PC-3 (cell line): ENCODE data around the gene FAM168B. TPM values are rescaled to one million over a fixed set of nuclear protein-coding genes. Genes with fewer than 3 reads are reported as not detected.
"Not testable (repeated sequence)": the region's sequence is repeated elsewhere in the genome, so short reads cannot be mapped to it uniquely, and the experiment has no call there.

Experiments
- ATAC-seq: fragments of 200-7000 bp; cut with Tn5 transposase; 2 replicates; pipeline ENCODE4 v1.9.1; 2020; ENCODE audit warnings: mild to moderate bottlenecking, moderate library complexity
- BruUV-seq: library from RNA; stranded (reverse); fragments of 400-500 nt; replicated peaks from 2 replicates; lab custom pipeline; 2021; lab: Mats Ljungman, UMichigan
- CTCF ChIA-PET: fragments of 300-600 bp; sonication (Branson Sonifier 250); formaldehyde crosslinking; loops from one replicate; lab custom pipeline; 2022; ENCODE audit warnings: antibody characterized with exemption; lab: Charles Lee
- POLR2A ChIA-PET: fragments of 300-600 bp; sonication (Branson Sonifier 250); formaldehyde crosslinking; loops from one replicate; lab custom pipeline; 2022; ENCODE audit warnings: antibody characterized with exemption; ENCODE audit not compliant: unreplicated experiment; lab: Charles Lee
- DNase-seq: peaks from one replicate; pipeline ENCODE4 v3.0.0-alpha.2; 2015
- H2AFZ ChIP-seq: fragments of 300-600 bp; sonication (generic); 2 replicates; pipeline ENCODE4 v1.6.0; 2016; ENCODE audit warnings: antibody characterized with exemption, low read length
- H3F3A ChIP-seq: fragments of 300-600 bp; sonication (generic); one replicate; pipeline ENCODE4 v1.6.0; 2017; ENCODE audit warnings: antibody characterized with exemption, low read length, control low read depth, mild to moderate bottlenecking; ENCODE audit not compliant: unreplicated experiment
- H3K27ac ChIP-seq: fragments of 300-600 bp; sonication (generic); 2 replicates; pipeline ENCODE4 v1.5.1; 2016; ENCODE audit warnings: mild to moderate bottlenecking, low read length
- H3K27me3 ChIP-seq: fragments of 300-600 bp; sonication (generic); 2 replicates; pipeline ENCODE4 v1.6.1; 2016; ENCODE audit warnings: low read length, mixed read lengths
- H3K36me3 ChIP-seq: fragments of 300-600 bp; sonication (generic); 2 replicates; pipeline ENCODE4 v1.6.1; 2016; ENCODE audit warnings: low read depth, mixed run types, low read length, mixed read lengths
- H3K4me1 ChIP-seq: fragments of 300-600 bp; sonication (generic); 2 replicates; pipeline ENCODE4 v1.5.1; 2016; ENCODE audit warnings: low read length; ENCODE audit not compliant: insufficient read depth
- H3K4me2 ChIP-seq: fragments of 300-600 bp; sonication (generic); 2 replicates; pipeline ENCODE4 v1.6.0; 2016; ENCODE audit warnings: low read length
- H3K4me3 ChIP-seq: fragments of 300-600 bp; sonication (generic); 2 replicates; pipeline ENCODE4 v1.5.1; 2016; ENCODE audit warnings: mild to moderate bottlenecking, low read length, mixed read lengths
- H3K79me2 ChIP-seq: fragments of 300-600 bp; sonication (generic); 2 replicates; pipeline ENCODE4 v1.6.1; 2017; ENCODE audit warnings: low read length, mixed read lengths
- H3K9ac ChIP-seq: fragments of 300-600 bp; sonication (generic); 2 replicates; pipeline ENCODE4 v1.6.0; 2016; ENCODE audit warnings: mild to moderate bottlenecking, low read length
- H3K9me2 ChIP-seq: fragments of 300-600 bp; sonication (generic); replicated peaks from 2 replicates; pipeline ENCODE4 v1.6.1; 2016; ENCODE audit warnings: mixed run types, low read length, mixed read lengths
- H3K9me3 ChIP-seq: fragments of 300-600 bp; sonication (generic); 2 replicates; pipeline ENCODE4 v1.6.1; 2016; ENCODE audit warnings: low read length, mixed read lengths
- H4K20me1 ChIP-seq: fragments of 300-600 bp; sonication (generic); 2 replicates; pipeline ENCODE4 v1.6.1; 2016; ENCODE audit warnings: low read length, mixed read lengths
- EZH2 ChIP-seq: fragments of 300-600 bp; sonication (generic); IDR thresholded peaks from one replicate; pipeline ENCODE4 v1.6.1; 2017; ENCODE audit warnings: antibody characterized with exemption, mild to moderate bottlenecking, low read length; ENCODE audit not compliant: unreplicated experiment
- EZH2phosphoT487 ChIP-seq: fragments of 300-600 bp; sonication (generic); IDR thresholded peaks from 2 replicates; pipeline ENCODE4 v1.6.1; 2018; ENCODE audit warnings: mild to moderate bottlenecking, antibody characterized with exemption, low read length, borderline replicate concordance
- intact Hi-C: fragments of 100-400 bp; cut with micrococcal nuclease; formaldehyde crosslinking; loops from 2 replicates; pipeline ENCODE4 v1.9.0; 2023
- total RNA-seq: library from RNA; depleted of rRNA; stranded (reverse); fragments of >200 nt; gene quantifications from 2 replicates; pipeline ENCODE4 v1.2.3, GENCODE V29; 2014
- TF ChIP-seq, protein P1 (sequence below): fragments of 300-600 bp; sonication (generic); conservative IDR thresholded peaks from 2 replicates; pipeline ENCODE4 v1.5.1; 2017; ENCODE audit warnings: antibody characterized with exemption, low read depth, mild to moderate bottlenecking, low read length

Gene FAM168B
- total RNA-seq, 1 experiment from 2014 or later = 91.7 TPM

DNA sequence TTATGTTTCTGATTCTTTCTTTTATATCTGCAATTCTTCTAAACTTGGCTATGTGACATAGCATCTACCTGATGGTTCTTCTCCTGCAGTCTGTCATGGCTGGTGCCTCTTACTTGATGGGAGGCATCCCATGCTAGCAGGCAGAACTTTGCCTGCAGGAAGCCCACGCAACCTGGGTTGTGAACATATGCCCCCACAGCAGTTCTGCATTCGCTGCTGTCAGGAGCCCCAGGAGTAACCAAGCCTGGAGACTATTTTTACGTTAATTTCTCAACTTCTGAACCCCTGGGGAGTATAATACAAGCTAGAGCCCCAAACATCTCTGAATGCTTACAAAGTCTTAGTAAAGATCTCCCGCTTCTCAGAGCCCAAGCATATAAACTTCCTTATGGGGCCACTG lies 12.1 kb downstream of the FAM168B start:
- Histone ChIP-seq H3K4me2 (no peak overlapping the region), H3K9ac (no peak overlapping the region), H3K9me2 (no peaks in the 10 kb centered on the region), H3K27ac (no peak overlapping the region), H3K79me2 (peaks cover 90% of the 10 kb centered on the region), H3K27me3 (no peaks in the 10 kb centered on the region), H2AFZ (no peak overlapping the region), H3F3A (no peaks in the 10 kb centered on the region), H3K36me3 (peaks cover 73% of the 10 kb centered on the region), H4K20me1 (peaks cover 29% of the 10 kb centered on the region), H3K4me1 (no peaks in the 10 kb centered on the region), H3K4me3 (no peak overlapping the region), H3K9me3 (no peaks in the 10 kb centered on the region)
- DNase-seq (no peak), ATAC-seq (no peak)
- TF ChIP-seq EZH2phosphoT487 (no peak), EZH2 (no peak)
- TF ChIP-seq, protein P1, sequence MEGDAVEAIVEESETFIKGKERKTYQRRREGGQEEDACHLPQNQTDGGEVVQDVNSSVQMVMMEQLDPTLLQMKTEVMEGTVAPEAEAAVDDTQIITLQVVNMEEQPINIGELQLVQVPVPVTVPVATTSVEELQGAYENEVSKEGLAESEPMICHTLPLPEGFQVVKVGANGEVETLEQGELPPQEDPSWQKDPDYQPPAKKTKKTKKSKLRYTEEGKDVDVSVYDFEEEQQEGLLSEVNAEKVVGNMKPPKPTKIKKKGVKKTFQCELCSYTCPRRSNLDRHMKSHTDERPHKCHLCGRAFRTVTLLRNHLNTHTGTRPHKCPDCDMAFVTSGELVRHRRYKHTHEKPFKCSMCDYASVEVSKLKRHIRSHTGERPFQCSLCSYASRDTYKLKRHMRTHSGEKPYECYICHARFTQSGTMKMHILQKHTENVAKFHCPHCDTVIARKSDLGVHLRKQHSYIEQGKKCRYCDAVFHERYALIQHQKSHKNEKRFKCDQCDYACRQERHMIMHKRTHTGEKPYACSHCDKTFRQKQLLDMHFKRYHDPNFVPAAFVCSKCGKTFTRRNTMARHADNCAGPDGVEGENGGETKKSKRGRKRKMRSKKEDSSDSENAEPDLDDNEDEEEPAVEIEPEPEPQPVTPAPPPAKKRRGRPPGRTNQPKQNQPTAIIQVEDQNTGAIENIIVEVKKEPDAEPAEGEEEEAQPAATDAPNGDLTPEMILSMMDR = no peak
- BruUV-seq = TSS peak; percentile 14
- CTCF ChIA-PET = interaction anchor here (0.6 kb wide), 2 partner anchors 10 to 126 kb away, joined by 3 read pairs; no protein-coding TSS in a partner anchor
- POLR2A ChIA-PET = no interaction called here
- intact Hi-C loops = no loop called here

DNA sequence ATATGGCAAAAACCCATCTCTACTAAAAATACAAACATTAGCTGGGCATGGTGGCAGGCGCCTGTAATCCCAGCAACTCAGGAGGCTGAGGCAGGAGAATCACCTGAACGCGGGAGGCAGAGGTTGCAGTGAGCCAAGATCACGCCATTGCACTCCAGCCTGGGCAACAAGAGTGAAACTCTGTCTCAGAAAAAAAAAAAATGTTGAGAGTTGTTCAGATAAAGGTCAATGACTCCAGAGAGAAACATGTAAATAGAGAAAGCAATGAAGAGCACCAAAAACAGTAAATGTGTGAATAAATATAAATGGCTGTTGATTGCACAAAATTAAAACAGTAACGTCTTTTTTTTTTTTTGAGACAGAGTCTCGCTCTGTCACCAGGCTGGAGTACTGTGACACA lies 13.3 kb downstream of the FAM168B start:
- ATAC-seq, DNase-seq, H3F3A ChIP-seq, H3K9ac ChIP-seq, BruUV-seq, POLR2A ChIA-PET, H3K4me1 ChIP-seq, H2AFZ ChIP-seq, H3K27me3 ChIP-seq, CTCF ChIA-PET, H3K9me2 ChIP-seq, H3K4me3 ChIP-seq, H3K4me2 ChIP-seq, intact Hi-C loops, H3K27ac ChIP-seq, H3K9me3 ChIP-seq: not testable (repeated sequence)
- Histone ChIP-seq H3K36me3 (peaks cover 68% of the 10 kb centered on the region), H4K20me1 (peaks cover 16% of the 10 kb centered on the region), H3K79me2 (peaks cover 90% of the 10 kb centered on the region)

DNA sequence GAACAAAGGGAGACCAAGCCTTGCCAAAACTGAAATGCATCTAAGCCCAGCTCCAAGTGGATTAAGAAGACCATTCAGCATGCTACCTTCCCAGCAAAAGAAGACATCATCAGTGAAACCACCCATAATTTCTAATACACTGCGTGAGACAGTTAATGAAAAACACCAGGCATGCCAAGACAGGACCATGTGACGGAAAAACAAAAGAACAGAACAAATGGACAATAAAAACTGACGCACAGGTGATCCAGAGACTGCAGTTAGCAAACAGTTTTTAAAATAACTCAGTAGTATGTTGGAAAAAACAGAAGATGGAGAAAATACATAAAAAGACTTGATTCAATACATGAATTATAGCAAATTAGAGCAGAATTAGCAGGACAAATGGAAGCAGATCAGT lies 15.3 kb downstream of the FAM168B start:
- TF ChIP-seq EZH2 = no peak
- TF ChIP-seq, protein P1 = no peak
- no peak for TF ChIP-seq EZH2phosphoT487
- POLR2A ChIA-PET = no interaction called here
- CTCF ChIA-PET = no interaction called here
- Histone ChIP-seq H3K79me2 (peaks cover 90% of the 10 kb centered on the region), H3F3A (no peaks in the 10 kb centered on the region), H3K36me3 (peaks cover 63% of the 10 kb centered on the region), H4K20me1 (peaks cover 14% of the 10 kb centered on the region), H2AFZ (no peak overlapping the region), H3K4me1 (no peaks in the 10 kb centered on the region), H3K9me3 (no peaks in the 10 kb centered on the region), H3K27me3 (no peaks in the 10 kb centered on the region), H3K27ac (no peak overlapping the region), H3K9me2 (no peaks in the 10 kb centered on the region), H3K9ac (no peak overlapping the region), H3K4me2 (no peak overlapping the region), H3K4me3 (no peak overlapping the region)
- DNase-seq (no peak), ATAC-seq (no peak)
- intact Hi-C loops = no loop called here
- no TSS peak for BruUV-seq
